Vagina (tissue), 2 donors: ENCODE measurements around the gene CHST11. TPM values are rescaled to one million over a fixed set of nuclear protein-coding genes. Genes with fewer than 3 reads are reported as not detected.

ENCODE experiments used
- DNase-seq, 2 donors: peaks; one replicate each; pipeline ENCODE4 v3.0.0-alpha.2; 2017; ENCODE audit errors: extremely low spot score in 2 of 2
- H3K27ac ChIP-seq: fragments of 200-600 bp; sonication (generic); one replicate; pipeline ENCODE4 v1.5.1; 2019
- H3K27me3 ChIP-seq: fragments of 200-600 bp; sonication (generic); one replicate; pipeline ENCODE4 v1.5.1; 2019
- H3K36me3 ChIP-seq, 2 donors: fragments of 200-600 bp; sonication (generic); one replicate each; pipeline ENCODE4 v1.5.1; 2017 to 2019
- H3K4me1 ChIP-seq: fragments of 200-600 bp; sonication (generic); one replicate; pipeline ENCODE4 v1.5.1; 2019
- H3K4me3 ChIP-seq, 2 donors: fragments of 200-600 bp; sonication (generic); 1 replicate in 1 of 2; 2 replicates in 1 of 2; pipeline ENCODE4 v1.5.1; 2016 to 2019
- H3K9me3 ChIP-seq: fragments of 200-600 bp; sonication (generic); one replicate; pipeline ENCODE4 v1.5.1; 2019
- CTCF ChIP-seq, 3 experiments: fragments of 450-650 bp in 2 of 3; fragments of 200-600 bp in 1 of 3; sonication (generic) in 1 of 3; IDR thresholded peaks; one replicate each; pipeline ENCODE4 v1.5.1; 2017 to 2019; ENCODE audit warnings: antibody characterized with exemption in 3 of 3, mild to moderate bottlenecking in 2 of 3, moderate library complexity in 2 of 3
- POLR2A ChIP-seq, 2 donors: fragments of 450-650 bp; IDR thresholded peaks; one replicate each; pipeline ENCODE4 v1.6.1; 2017; ENCODE audit warnings: antibody characterized with exemption in 2 of 2, mild to moderate bottlenecking in 2 of 2, moderate library complexity in 2 of 2
- POLR2AphosphoS5 ChIP-seq, 2 donors: sonication (generic); formaldehyde crosslinking; IDR thresholded peaks; one replicate each; pipeline ENCODE4 v1.9.0; 2017; ENCODE audit warnings: antibody characterized with exemption in 2 of 2, mild to moderate bottlenecking in 2 of 2, low read depth in 1 of 2; ENCODE audit not compliant: insufficient read depth in 1 of 2
- intact Hi-C: fragments of 100-400 bp; cut with DNase I; formaldehyde crosslinking; loops from one replicate; pipeline ENCODE4 v1.15.1; 2023
- total RNA-seq: library from RNA; depleted of rRNA; stranded (reverse); fragments of >200 nt; gene quantifications from one replicate; pipeline ENCODE4 v1.2.3, GENCODE V29; 2016

CHST11 gene
- total RNA-seq, 1 donor from 2014 or later: 40.0 TPM

- no peak overlapping the region for H3K4me3 ChIP-seq
- H3K9me3 ChIP-seq: no peaks in the 10 kb centered on the region
- no peaks in the 10 kb centered on the region for H3K27me3 ChIP-seq
- no peaks in the 10 kb centered on the region for H3K36me3 ChIP-seq
- intact Hi-C loops: no loop called here
- DNase-seq: no peak
- H3K27ac ChIP-seq: no peak overlapping the region
- H3K4me1 ChIP-seq: peaks cover 12% of the 10 kb centered on the region
- no peak for TF ChIP-seq CTCF (IDR thresholded peaks at IDR 0.05)
- no peak for TF ChIP-seq POLR2A (IDR thresholded peaks at IDR 0.05)
- no peak for TF ChIP-seq POLR2AphosphoS5 (IDR thresholded peaks at IDR 0.05; ENCODE audit: insufficient read depth in 1 of 2, low read depth in 1 of 2)
Observed at GRCh38 chr12:104453133-104453532, 3.6 kb upstream of the CHST11 start.

GRCh38 chr12:104454997-104455396 lies 1.8 kb upstream of the CHST11 start:
- no peak overlapping the region for H3K4me3 ChIP-seq
- H3K27ac ChIP-seq: no peak overlapping the region
- peaks cover 23% of the 10 kb centered on the region for H3K4me1 ChIP-seq
- no peaks in the 10 kb centered on the region for H3K9me3 ChIP-seq
- no peak for DNase-seq
- H3K36me3 ChIP-seq: no peaks in the 10 kb centered on the region
- H3K27me3 ChIP-seq: no peaks in the 10 kb centered on the region
- no peak for TF ChIP-seq CTCF (IDR thresholded peaks at IDR 0.05)
- no peak for TF ChIP-seq POLR2A (IDR thresholded peaks at IDR 0.05)
- no peak for TF ChIP-seq POLR2AphosphoS5 (IDR thresholded peaks at IDR 0.05; ENCODE audit: insufficient read depth in 1 of 2, low read depth in 1 of 2)
- intact Hi-C loops: no loop called here

- TF ChIP-seq POLR2A (IDR thresholded peaks at IDR 0.05) (no peak), CTCF (IDR thresholded peaks at IDR 0.05) (no peak), POLR2AphosphoS5 (IDR thresholded peaks at IDR 0.05; ENCODE audit: insufficient read depth in 1 of 2, low read depth in 1 of 2) (no peak)
- Histone ChIP-seq H3K36me3 (no peaks in the 10 kb centered on the region), H3K4me3 (peak overlapping the region; percentile 69 to 90), H3K4me1 (peaks cover 23% of the 10 kb centered on the region), H3K27ac (peak overlapping the region; percentile 82), H3K9me3 (no peaks in the 10 kb centered on the region), H3K27me3 (no peaks in the 10 kb centered on the region)
- DNase-seq: no peak
- intact Hi-C loops: no loop called here
Observed at GRCh38 chr12:104455578-104456416, 951 bp upstream of the CHST11 start.

- Histone ChIP-seq H3K27me3 (no peaks in the 10 kb centered on the region), H3K36me3 (no peaks in the 10 kb centered on the region), H3K9me3 (no peaks in the 10 kb centered on the region), H3K4me3 (peak overlapping the region; percentile 69 to 90), H3K4me1 (peaks cover 30% of the 10 kb centered on the region), H3K27ac (peak overlapping the region; percentile 82)
- intact Hi-C loops: no loop called here
- no peak for DNase-seq
- TF ChIP-seq POLR2A (IDR thresholded peaks at IDR 0.05): peak in 1 of 2 donors; percentile 59
- TF ChIP-seq CTCF (IDR thresholded peaks at IDR 0.05): peak in 2 of 3 experiments; percentile 5 to 41
- peak in 1 of 2 donors; percentile 1 for TF ChIP-seq POLR2AphosphoS5 (IDR thresholded peaks at IDR 0.05; ENCODE audit: insufficient read depth in 1 of 2, low read depth in 1 of 2)
Observed at GRCh38 chr12:104456950-104457745, 400 bp downstream of the CHST11 start.
